HepG2 (cell line): ENCODE data around the gene SGMS1. TPM values are rescaled to one million over a fixed set of nuclear protein-coding genes. Genes with fewer than 3 reads are reported as not detected.

Experiments
- ATAC-seq: fragments of 200-7000 bp; cut with Tn5 transposase; 3 replicates; pipeline ENCODE4 v1.9.1; 2020; ENCODE audit warnings: mild to moderate bottlenecking, moderate library complexity
- BruUV-seq: library from RNA; stranded (reverse); fragments of 400-500 nt; replicated peaks from 2 replicates; lab custom pipeline; 2021; lab: Mats Ljungman, UMichigan
- CTCF ChIA-PET: fragments of 300-600 bp; formaldehyde crosslinking; extraction: SDS; loops from one replicate; lab custom pipeline; 2021; ENCODE audit warnings: low total read pairs, inconsistent platforms, low intra/inter-chr PET ratio; lab: Yijun Ruan, JAX
- POLR2A ChIA-PET: fragments of 350-600 bp; sonication (Branson Sonifier 250); formaldehyde crosslinking; loops from one replicate; lab custom pipeline; 2020; ENCODE audit warnings: antibody characterized with exemption, inconsistent platforms; lab: Yijun Ruan, JAX
- DNase-seq: peaks from one replicate; pipeline ENCODE4 v3.0.0-alpha.2; 2015; ENCODE audit warnings: low spot score
- FAIRE-seq: peaks from 3 replicates; lab custom pipeline; 2011; peaks lifted over from hg19 to GRCh38; lab: Jason Lieb, UNC
- H2AFZ ChIP-seq: one replicate; pipeline ENCODE4 v1.6.1; 2011; ENCODE audit warnings: low read length, inconsistent platforms
- H3K27ac ChIP-seq: fragments of 300-600 bp; 3 replicates; pipeline ENCODE4 v1.8.0; 2011; ENCODE audit warnings: mixed run types, mild to moderate bottlenecking, mixed read lengths, low read length, inconsistent platforms; ENCODE audit not compliant: insufficient read depth; ENCODE audit errors: extremely low read length
- H3K27me3 ChIP-seq, 2 experiments: fragments of 200-600 bp in 1 of 2; 2 replicates in 1 of 2; 3 replicates in 1 of 2; pipeline versions ENCODE4 v1.6.0 to v1.8.0; 2011; ENCODE audit warnings: low read length in 2 of 2, mild to moderate bottlenecking in 2 of 2, moderate library complexity in 2 of 2, inconsistent platforms in 1 of 2; ENCODE audit not compliant: insufficient read depth in 2 of 2, control insufficient read depth in 1 of 2
- H3K36me3 ChIP-seq, 2 experiments: fragments of 200-600 bp in 1 of 2; replicated peaks in 1 of 2; 2 replicates in 1 of 2; 3 replicates in 1 of 2; pipeline versions ENCODE4 v1.5.1 to v1.8.0; 2011; ENCODE audit warnings: low read length in 2 of 2, inconsistent platforms in 1 of 2; ENCODE audit not compliant: insufficient read depth in 2 of 2, control insufficient read depth in 1 of 2
- H3K4me1 ChIP-seq: 2 replicates; pipeline ENCODE4 v1.5.1; 2012; ENCODE audit warnings: low read length, inconsistent platforms; ENCODE audit not compliant: insufficient read depth
- H3K4me2 ChIP-seq: 2 replicates; pipeline ENCODE4 v1.6.0; 2011; ENCODE audit warnings: low read depth, low read length, inconsistent platforms
- H3K4me3 ChIP-seq, 3 experiments: fragments of 200-600 bp in 1 of 3; sonication (generic), shearing (Covaris generic) in 1 of 3; replicated peaks in 1 of 3; 2 replicates each; pipeline ENCODE4 v1.5.1; 2011 to 2016; ENCODE audit warnings: low read length in 3 of 3, inconsistent platforms in 2 of 3, low read depth in 2 of 3, mild to moderate bottlenecking in 2 of 3, control low read depth in 1 of 3, mixed read lengths in 1 of 3; ENCODE audit not compliant: insufficient read depth in 1 of 3
- H3K79me2 ChIP-seq: one replicate; pipeline ENCODE4 v1.6.1; 2011; ENCODE audit warnings: low read length, inconsistent platforms; ENCODE audit not compliant: insufficient read depth
- H3K9ac ChIP-seq: 2 replicates; pipeline ENCODE4 v1.6.0; 2011; ENCODE audit warnings: mild to moderate bottlenecking, low read depth, low read length, inconsistent platforms; ENCODE audit not compliant: insufficient read depth
- H3K9me3 ChIP-seq: 2 replicates; pipeline ENCODE4 v1.5.1; 2012; ENCODE audit warnings: mild to moderate bottlenecking, low read length
- H4K20me1 ChIP-seq: 2 replicates; pipeline ENCODE4 v1.6.0; 2011; ENCODE audit warnings: inconsistent platforms, mild to moderate bottlenecking, low read length, moderate library complexity; ENCODE audit not compliant: insufficient read depth
- BRCA1 ChIP-seq: sonication (generic); formaldehyde crosslinking; IDR thresholded peaks from 2 replicates; pipeline ENCODE4 v1.4.0; 2020; ENCODE audit warnings: missing genetic modification reagents
- HNF4A ChIP-seq: sonication (generic); formaldehyde crosslinking; IDR thresholded peaks from 2 replicates; pipeline ENCODE4 v1.4.0; 2020; ENCODE audit warnings: missing genetic modification reagents
- HOXA5 ChIP-seq: sonication (generic); formaldehyde crosslinking; IDR thresholded peaks from 2 replicates; pipeline ENCODE4 v1.4.0; 2020; ENCODE audit warnings: missing genetic modification reagents
- KLF15 ChIP-seq: sonication (generic); formaldehyde crosslinking; IDR thresholded peaks from 2 replicates; pipeline ENCODE4 v1.8.1; 2023; ENCODE audit warnings: borderline replicate concordance, mild to moderate bottlenecking, inconsistent platforms, missing genetic modification reagents, mixed read lengths
- MED1 ChIP-seq: sonication (generic); formaldehyde crosslinking; IDR thresholded peaks from 2 replicates; pipeline ENCODE4 v1.4.0; 2020; ENCODE audit warnings: missing genetic modification reagents
- NCOR1 ChIP-seq: fragments of 200-600 bp; sonication (generic); IDR thresholded peaks from 2 replicates; pipeline ENCODE4 v1.7.0; 2017; ENCODE audit warnings: antibody characterized with exemption, low read length, borderline replicate concordance
- NR2F6 ChIP-seq, 2 experiments: IDR thresholded peaks; 2 replicates each; pipeline ENCODE4 v1.6.1; 2016; ENCODE audit warnings: antibody characterized with exemption in 1 of 2, mild to moderate bottlenecking in 1 of 2
- RXRB ChIP-seq: IDR thresholded peaks from 2 replicates; pipeline ENCODE4 v1.6.1; 2016; ENCODE audit warnings: borderline replicate concordance, missing genetic modification reagents, missing compliant biosample characterization
- SKI ChIP-seq: fragments of 450-650 bp; IDR thresholded peaks from one replicate; pipeline ENCODE4 v1.6.1; 2018; ENCODE audit warnings: mild to moderate bottlenecking; ENCODE audit not compliant: partially characterized antibody
- TARDBP ChIP-seq: sonication (generic); formaldehyde crosslinking; IDR thresholded peaks from 2 replicates; pipeline ENCODE4 v1.8.0; 2022; ENCODE audit warnings: mild to moderate bottlenecking, missing genetic modification reagents
- YEATS4 ChIP-seq: sonication (generic); formaldehyde crosslinking; IDR thresholded peaks from 2 replicates; pipeline ENCODE4 v1.4.0; 2020; ENCODE audit warnings: missing genetic modification reagents, borderline replicate concordance
- ZBTB20 ChIP-seq: sonication (generic); formaldehyde crosslinking; IDR thresholded peaks from 2 replicates; pipeline ENCODE4 v1.8.1; 2023; ENCODE audit warnings: missing genetic modification reagents, low read depth, mild to moderate bottlenecking, borderline replicate concordance
- ZNF331 ChIP-seq: sonication (generic); formaldehyde crosslinking; IDR thresholded peaks from 2 replicates; pipeline ENCODE4 v1.4.0; 2020; ENCODE audit warnings: missing genetic modification reagents
- ZNF382 ChIP-seq: sonication (generic); formaldehyde crosslinking; IDR thresholded peaks from 2 replicates; pipeline ENCODE4 v1.5.0; 2020; ENCODE audit warnings: missing genetic modification reagents, mild to moderate bottlenecking, borderline replicate concordance
- ZNF878 ChIP-seq: sonication (generic); formaldehyde crosslinking; IDR thresholded peaks from 2 replicates; pipeline ENCODE4 v1.8.1; 2023; ENCODE audit warnings: mild to moderate bottlenecking, missing genetic modification reagents, moderate library complexity
- WGBS: methylation state at CpG from one replicate; pipeline ENCODE4 v1.1.6; 2017; ENCODE audit warnings: low lambda C conversion rate; 5-methylcytosine and 5-hydroxymethylcytosine counted together
- in situ Hi-C: cut with HindIII; loops from 2 replicates; pipeline ENCODE4 v1.10.0; 2017; ENCODE audit warnings: low pct_unique_long_range_greater_than_20kb; ENCODE audit not compliant: extremely low pct_ligation_motif_present
- intact Hi-C: fragments of 100-400 bp; cut with micrococcal nuclease; formaldehyde crosslinking; loops from one replicate; pipeline ENCODE4 v1.10.0; 2022; ENCODE audit not compliant: unreplicated experiment
- polyA plus RNA-seq, 8 experiments: library from polyadenylated mRNA; depleted of rRNA in 3 of 8; stranded (reverse) in 7 of 8; unstranded in 1 of 8; fragments of >200 nt; fragmentation: Illumina TruSeq in 4 of 8; extraction: Trizol in 4 of 8; gene quantifications; 2 replicates each; pipeline versions ENCODE4 v1.2.1 to v1.2.3, GENCODE V29; 2011 to 2016; ENCODE audit warnings: low read depth in 4 of 8, missing spikeins in 1 of 8, mixed read lengths in 1 of 8; ENCODE audit not compliant: insufficient read depth in 1 of 8
- total RNA-seq, 5 experiments: library from RNA; depleted of rRNA; stranded (reverse); fragments of >200 nt; fragmentation: Illumina TruSeq; extraction: Trizol; gene quantifications; 2 replicates each; pipeline ENCODE4 v1.2.3, GENCODE V29; 2016; ENCODE audit warnings: low read depth in 1 of 5
- TF ChIP-seq, protein P1 (sequence below): sonication (generic); formaldehyde crosslinking; conservative IDR thresholded peaks from 2 replicates; pipeline ENCODE4 v1.8.0; 2022; ENCODE audit warnings: mild to moderate bottlenecking, moderate library complexity, missing genetic modification reagents
- TF ChIP-seq, protein P2 (sequence below): sonication (generic); formaldehyde crosslinking; IDR thresholded peaks from 2 replicates; pipeline ENCODE4 v1.5.1; 2020; ENCODE audit warnings: mild to moderate bottlenecking, moderate library complexity, missing genetic modification reagents
- TF ChIP-seq, protein P3 (sequence below): sonication (generic); formaldehyde crosslinking; IDR thresholded peaks from 2 replicates; pipeline ENCODE4 v1.5.0; 2020; ENCODE audit warnings: missing genetic modification reagents
- TF ChIP-seq, protein P4 (sequence below): sonication (generic); formaldehyde crosslinking; IDR thresholded peaks from 2 replicates; pipeline ENCODE4 v1.4.0; 2020; ENCODE audit warnings: missing genetic modification reagents

SGMS1 gene
- total and polyA plus RNA-seq, 2 of the 13 experiments (the other 11 are each of a cell fraction or from before 2014, with no cell fraction given), result 6.5 to 15.1 TPM

DNA sequence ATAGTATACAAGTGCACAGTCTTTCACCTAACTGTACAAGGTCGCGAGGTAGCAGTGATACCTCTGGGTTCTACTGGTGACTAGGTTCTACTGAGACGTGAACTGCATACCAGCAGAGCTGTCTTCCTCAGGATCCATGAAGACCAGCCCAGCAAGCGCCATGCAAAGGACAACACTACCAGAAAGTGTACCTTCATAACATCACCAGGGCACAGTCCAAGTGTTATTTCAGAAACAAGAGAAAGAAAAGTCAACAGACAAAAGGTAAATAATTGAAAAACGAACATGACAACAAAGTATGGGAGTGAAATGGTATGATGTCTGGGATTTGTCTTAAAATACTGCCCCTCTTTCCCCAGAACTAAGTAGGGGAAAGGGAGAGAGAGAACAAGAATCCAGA is 231.3 kb downstream of the SGMS1 start:
- DNase-seq, result peak; percentile 74
- Histone ChIP-seq H3K79me2 (peaks cover 2% of the 10 kb centered on the region), H3K4me2 (peak overlapping the region; percentile 77), H4K20me1 (no peaks in the 10 kb centered on the region), H3K4me1 (peaks cover 85% of the 10 kb centered on the region), H3K9ac (no peak overlapping the region), H2AFZ (no peak overlapping the region), H3K9me3 (no peaks in the 10 kb centered on the region), H3K27me3 (no peaks in the 10 kb centered on the region), H3K4me3 (peak overlapping the region; percentile 22 to 34 (median 26); a peak in 3 of 6 replicates), H3K36me3 (no peaks in the 10 kb centered on the region), H3K27ac (peak overlapping the region; percentile 72)
- peak; percentile 78 for ATAC-seq
- BruUV-seq, result no TSS peak
- peak; percentile 32 for FAIRE-seq
- CTCF ChIA-PET, result no interaction called here
- WGBS, result 14% methylated on average over 5 of the region's 5 CpGs
- in situ Hi-C loops (no loop called here), intact Hi-C loops (loop anchor here (2.0 kb wide), 1 partner anchor 26 kb away; no protein-coding TSS in a partner anchor)
- POLR2A ChIA-PET, result interaction anchor here (0.8 kb wide), 1 partner anchor 25 kb away, joined by 3 read pairs; no protein-coding TSS in a partner anchor
- TF ChIP-seq KLF15 (no peak), ZNF331 (CRISPR knock-in tag) (peak; percentile 30; the same call in 1 of the 2 replicates), BRCA1 (CRISPR knock-in tag) (0 out of 2 replicates have a peak, but pooled peaks have one; percentile 32), NCOR1 (peak; percentile 45; the same call in 1 of the 2 replicates), ZNF878 (CRISPR knock-in tag) (no peak), SKI (peak; percentile 44), HOXA5 (no peak), MED1 (CRISPR knock-in tag) (peak; percentile 75), ZBTB20 (CRISPR knock-in tag) (peak; percentile 49; the same call in 1 of the 2 replicates), NR2F6 (IDR thresholded peaks at IDR 0.05) (no peak), NR2F6 (CRISPR knock-in tag; IDR thresholded peaks at IDR 0.05) (peak; percentile 51), YEATS4 (CRISPR knock-in tag) (0 out of 2 replicates have a peak, but pooled peaks have one; percentile 29), ZNF382 (CRISPR knock-in tag) (no peak), RXRB (CRISPR knock-in tag) (peak; percentile 83), HNF4A (CRISPR knock-in tag) (peak; percentile 83), TARDBP (peak; percentile 47; the same call in 1 of the 2 replicates)
- TF ChIP-seq, protein P1, sequence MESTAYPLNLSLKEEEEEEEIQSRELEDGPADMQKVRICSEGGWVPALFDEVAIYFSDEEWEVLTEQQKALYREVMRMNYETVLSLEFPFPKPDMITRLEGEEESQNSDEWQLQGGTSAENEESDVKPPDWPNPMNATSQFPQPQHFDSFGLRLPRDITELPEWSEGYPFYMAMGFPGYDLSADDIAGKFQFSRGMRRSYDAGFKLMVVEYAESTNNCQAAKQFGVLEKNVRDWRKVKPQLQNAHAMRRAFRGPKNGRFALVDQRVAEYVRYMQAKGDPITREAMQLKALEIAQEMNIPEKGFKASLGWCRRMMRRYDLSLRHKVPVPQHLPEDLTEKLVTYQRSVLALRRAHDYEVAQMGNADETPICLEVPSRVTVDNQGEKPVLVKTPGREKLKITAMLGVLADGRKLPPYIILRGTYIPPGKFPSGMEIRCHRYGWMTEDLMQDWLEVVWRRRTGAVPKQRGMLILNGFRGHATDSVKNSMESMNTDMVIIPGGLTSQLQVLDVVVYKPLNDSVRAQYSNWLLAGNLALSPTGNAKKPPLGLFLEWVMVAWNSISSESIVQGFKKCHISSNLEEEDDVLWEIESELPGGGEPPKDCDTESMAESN (CRISPR knock-in tag), result no peak
- TF ChIP-seq, protein P2, sequence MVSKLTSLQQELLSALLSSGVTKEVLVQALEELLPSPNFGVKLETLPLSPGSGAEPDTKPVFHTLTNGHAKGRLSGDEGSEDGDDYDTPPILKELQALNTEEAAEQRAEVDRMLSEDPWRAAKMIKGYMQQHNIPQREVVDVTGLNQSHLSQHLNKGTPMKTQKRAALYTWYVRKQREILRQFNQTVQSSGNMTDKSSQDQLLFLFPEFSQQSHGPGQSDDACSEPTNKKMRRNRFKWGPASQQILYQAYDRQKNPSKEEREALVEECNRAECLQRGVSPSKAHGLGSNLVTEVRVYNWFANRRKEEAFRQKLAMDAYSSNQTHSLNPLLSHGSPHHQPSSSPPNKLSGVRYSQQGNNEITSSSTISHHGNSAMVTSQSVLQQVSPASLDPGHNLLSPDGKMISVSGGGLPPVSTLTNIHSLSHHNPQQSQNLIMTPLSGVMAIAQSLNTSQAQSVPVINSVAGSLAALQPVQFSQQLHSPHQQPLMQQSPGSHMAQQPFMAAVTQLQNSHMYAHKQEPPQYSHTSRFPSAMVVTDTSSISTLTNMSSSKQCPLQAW (CRISPR knock-in tag), result no peak
- TF ChIP-seq, protein P3, sequence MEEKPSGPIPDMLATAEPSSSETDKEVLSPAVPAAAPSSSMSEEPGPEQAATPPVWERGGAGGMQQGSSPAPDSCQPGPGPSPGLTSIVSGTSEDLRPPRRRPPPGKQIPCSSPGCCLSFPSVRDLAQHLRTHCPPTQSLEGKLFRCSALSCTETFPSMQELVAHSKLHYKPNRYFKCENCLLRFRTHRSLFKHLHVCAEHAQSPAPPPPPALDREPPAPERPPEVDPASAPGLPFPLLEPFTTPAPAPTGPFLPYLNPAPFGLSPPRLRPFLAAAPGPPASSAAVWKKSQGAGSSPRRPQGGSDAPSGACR (CRISPR knock-in tag), result 0 out of 2 replicates have a peak, but pooled peaks have one; percentile 32
- TF ChIP-seq, protein P4, sequence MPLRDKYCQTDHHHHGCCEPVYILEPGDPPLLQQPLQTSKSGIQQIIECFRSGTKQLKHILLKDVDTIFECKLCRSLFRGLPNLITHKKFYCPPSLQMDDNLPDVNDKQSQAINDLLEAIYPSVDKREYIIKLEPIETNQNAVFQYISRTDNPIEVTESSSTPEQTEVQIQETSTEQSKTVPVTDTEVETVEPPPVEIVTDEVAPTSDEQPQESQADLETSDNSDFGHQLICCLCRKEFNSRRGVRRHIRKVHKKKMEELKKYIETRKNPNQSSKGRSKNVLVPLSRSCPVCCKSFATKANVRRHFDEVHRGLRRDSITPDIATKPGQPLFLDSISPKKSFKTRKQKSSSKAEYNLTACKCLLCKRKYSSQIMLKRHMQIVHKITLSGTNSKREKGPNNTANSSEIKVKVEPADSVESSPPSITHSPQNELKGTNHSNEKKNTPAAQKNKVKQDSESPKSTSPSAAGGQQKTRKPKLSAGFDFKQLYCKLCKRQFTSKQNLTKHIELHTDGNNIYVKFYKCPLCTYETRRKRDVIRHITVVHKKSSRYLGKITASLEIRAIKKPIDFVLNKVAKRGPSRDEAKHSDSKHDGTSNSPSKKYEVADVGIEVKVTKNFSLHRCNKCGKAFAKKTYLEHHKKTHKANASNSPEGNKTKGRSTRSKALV (CRISPR knock-in tag), result 0 out of 2 replicates have a peak, but pooled peaks have one; percentile 50
